H7 (cell line): ENCODE data around the gene PFKFB3. TPM values are rescaled to one million over a fixed set of nuclear protein-coding genes. Genes with fewer than 3 reads are reported as not detected.
A peak's percentile ranks its signal among the peaks of the same experiment; 100 is the strongest.
"Not testable (repeated sequence)": the region's sequence is repeated elsewhere in the genome, so short reads cannot be mapped to it uniquely, and the experiment has no call there.

Source experiments
- DNase-seq: peaks from one replicate; pipeline ENCODE4 v3.0.0; 2012
- H3K27me3 ChIP-seq: 2 replicates; pipeline ENCODE4 v1.6.0; 2011; ENCODE audit warnings: mild to moderate bottlenecking, low read length; ENCODE audit not compliant: control insufficient read depth, insufficient read depth
- H3K36me3 ChIP-seq: replicated peaks from 2 replicates; pipeline ENCODE4 v1.5.1; 2011; ENCODE audit warnings: low read length; ENCODE audit not compliant: control insufficient read depth, insufficient read depth
- H3K4me3 ChIP-seq: 2 replicates; pipeline ENCODE4 v1.5.1; 2011; ENCODE audit warnings: low read depth, mild to moderate bottlenecking, control low read depth, low read length, moderate library complexity; ENCODE audit not compliant: insufficient read depth
- total RNA-seq: library from RNA; depleted of rRNA; stranded (reverse); fragments of >200 nt; shearing (Covaris generic); gene quantifications from 2 replicates; pipeline ENCODE4 v1.2.3, GENCODE V29; 2014; rRNA removed

PFKFB3 gene
- total RNA-seq = 14.6 and 20.1 TPM in 2 replicates

GRCh38 chr10:6202684-6203330, at the start of gene PFKFB3:
Gene PFKFB3, plus strand, starts transcription at chr10:6202932. Its CDS starts 329 bp downstream, at chr10:6203261.
- H3K4me3 ChIP-seq = peak within 1 kb of the TSS; percentile 89
- DNase-seq = peak; percentile 99
- H3K27me3 ChIP-seq = peaks cover 34% of the 10 kb centered on the region
- no peaks in the 10 kb centered on the region for H3K36me3 ChIP-seq

GRCh38 chr10:6153845-6154244, 48.9 kb upstream of the PFKFB3 start:
- peak; percentile 26 for DNase-seq
- Histone ChIP-seq H3K27me3 (no peaks in the 10 kb centered on the region), H3K36me3 (no peaks in the 10 kb centered on the region), H3K4me3 (no peak overlapping the region)

- H3K27me3 ChIP-seq = no peaks in the 10 kb centered on the region
- DNase-seq = peak; percentile 31
- no peak overlapping the region for H3K4me3 ChIP-seq
Measured at GRCh38 chr10:6154566-6154965, 48.2 kb upstream of the PFKFB3 start.

GRCh38 chr10:6158276-6158675, 44.5 kb upstream of the PFKFB3 start:
- Histone ChIP-seq H3K4me3 (no peak overlapping the region), H3K27me3 (no peaks in the 10 kb centered on the region), H3K36me3 (no peaks in the 10 kb centered on the region)
- DNase-seq = peak; percentile 6

More at GRCh38 chr10:6154566-6154965, 48.2 kb upstream of the PFKFB3 start:
- no peaks in the 10 kb centered on the region for H3K36me3 ChIP-seq

- Histone ChIP-seq H3K36me3 (no peaks in the 10 kb centered on the region), H3K27me3 (no peaks in the 10 kb centered on the region), H3K4me3 (no peak overlapping the region)
- no peak for DNase-seq
Measured at GRCh38 chr10:6161921-6162320, 40.8 kb upstream of the PFKFB3 start.

GRCh38 chr10:6162589-6163356, 40.0 kb upstream of the PFKFB3 start:
- DNase-seq = peak; percentile 70
- Histone ChIP-seq H3K36me3 (no peaks in the 10 kb centered on the region), H3K4me3 (peak overlapping the region; percentile 45; the same call in 1 of the 2 replicates), H3K27me3 (no peaks in the 10 kb centered on the region)

- peak overlapping the region; percentile 84 for H3K4me3 ChIP-seq
- peaks cover 1% of the 10 kb centered on the region; the same call in 1 of the 2 replicates for H3K36me3 ChIP-seq
- DNase-seq = peak; percentile 97
- H3K27me3 ChIP-seq = no peaks in the 10 kb centered on the region
Measured at GRCh38 chr10:6163364-6164270, 39.1 kb upstream of the PFKFB3 start.

- H3K36me3 ChIP-seq = peaks cover 1% of the 10 kb centered on the region; the same call in 1 of the 2 replicates
- peak; percentile 13 for DNase-seq
- H3K4me3 ChIP-seq = peak overlapping the region; percentile 84
- no peaks in the 10 kb centered on the region for H3K27me3 ChIP-seq
Measured at GRCh38 chr10:6164271-6165095, 38.2 kb upstream of the PFKFB3 start.

GRCh38 chr10:6165221-6165725, 37.5 kb upstream of the PFKFB3 start:
- DNase-seq = no peak
- H3K27me3 ChIP-seq = no peaks in the 10 kb centered on the region
- H3K4me3 ChIP-seq = no peak overlapping the region
- H3K36me3 ChIP-seq = peaks cover 1% of the 10 kb centered on the region; the same call in 1 of the 2 replicates

- DNase-seq, H3K4me3 ChIP-seq, H3K27me3 ChIP-seq, H3K36me3 ChIP-seq: not testable (repeated sequence)
Measured at GRCh38 chr10:6165933-6166332, 36.8 kb upstream of the PFKFB3 start.

GRCh38 chr10:6167456-6167855, 35.3 kb upstream of the PFKFB3 start:
- H3K27me3 ChIP-seq = no peaks in the 10 kb centered on the region
- H3K36me3 ChIP-seq = peaks cover 1% of the 10 kb centered on the region; the same call in 1 of the 2 replicates
- no peak overlapping the region for H3K4me3 ChIP-seq
- DNase-seq = no peak

- no peak for DNase-seq
- no peak overlapping the region for H3K4me3 ChIP-seq
- H3K27me3 ChIP-seq = no peaks in the 10 kb centered on the region
- H3K36me3 ChIP-seq = peaks cover 1% of the 10 kb centered on the region; the same call in 1 of the 2 replicates
Measured at GRCh38 chr10:6168084-6168483, 34.6 kb upstream of the PFKFB3 start.

GRCh38 chr10:6170638-6171037, 32.1 kb upstream of the PFKFB3 start:
- no peak overlapping the region for H3K4me3 ChIP-seq
- H3K27me3 ChIP-seq = no peaks in the 10 kb centered on the region
- peaks cover 1% of the 10 kb centered on the region for H3K36me3 ChIP-seq
- peak; percentile 2 for DNase-seq
